SK-N-MC (cell line): Measurements from ENCODE around the gene PES1.

Source experiments
- EZH2 ChIP-seq: fragments of 200-600 bp; sonication (generic); IDR thresholded peaks from one replicate; pipeline ENCODE4 v1.6.1; 2017; ENCODE audit warnings: antibody characterized with exemption
- FOXP2 ChIP-seq: optimal IDR thresholded peaks from 2 replicates; pipeline ENCODE3; 2011; ENCODE audit warnings: mild to moderate bottlenecking, moderate library complexity; ENCODE audit not compliant: insufficient read depth; ENCODE audit errors: extremely low read length, control extremely low read depth
- POLR2AphosphoS5 ChIP-seq: IDR thresholded peaks from 2 replicates; pipeline ENCODE4 v1.6.1; 2012; ENCODE audit warnings: mild to moderate bottlenecking, low read depth, low read length, borderline replicate concordance

DNA sequence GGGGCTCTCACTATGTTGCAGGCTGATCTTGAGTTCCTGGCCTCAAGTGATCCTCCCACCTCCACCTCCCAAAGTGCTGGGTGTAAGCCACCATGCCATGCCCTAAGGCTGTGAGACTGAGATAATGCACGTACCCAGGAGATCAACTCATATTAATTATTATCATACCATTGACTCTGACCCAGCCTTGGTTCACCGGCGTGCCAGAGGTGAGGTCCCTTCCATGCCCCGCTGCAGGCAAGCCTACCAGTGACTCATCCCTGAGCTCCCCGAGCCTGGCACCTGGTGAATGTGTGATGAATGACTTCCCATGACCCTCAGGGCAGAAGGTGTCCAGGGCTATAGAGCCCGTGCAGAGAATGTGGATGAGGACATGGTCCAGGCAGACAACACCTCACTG lies 29.3 kb downstream of the PES1 start:
- TF ChIP-seq EZH2 (no peak), POLR2AphosphoS5 (no peak), FOXP2 (no peak)
